K562 (cell line): ENCODE results near the gene ARL4C.

ENCODE experiments used
- CBX3 ChIP-seq, 2 experiments: IDR thresholded peaks; 1 replicate in 1 of 2; 2 replicates in 1 of 2; pipeline ENCODE4 v1.6.1; 2012; ENCODE audit warnings: inconsistent platforms in 2 of 2, low read length in 2 of 2, borderline replicate concordance in 1 of 2, control low read depth in 1 of 2
- NBN ChIP-seq: fragments of 450-650 bp; IDR thresholded peaks from 2 replicates; pipeline ENCODE4 v1.6.1; 2016; ENCODE audit warnings: low read depth, mild to moderate bottlenecking
- POU5F1 ChIP-seq: fragments of 150-350 bp; IDR thresholded peaks from 2 replicates; pipeline ENCODE4 v1.6.1; 2014; ENCODE audit warnings: borderline replicate concordance, low read length, low read depth, mild to moderate bottlenecking; ENCODE audit not compliant: partially characterized antibody
- ZNF133 ChIP-seq: fragments of 250-450 bp; sonication (Bioruptor Pico); IDR thresholded peaks from 2 replicates; pipeline ENCODE4 v1.4.0; 2020; ENCODE audit warnings: mild to moderate bottlenecking
- ZNF253 ChIP-seq: fragments of 250-450 bp; sonication (Bioruptor Pico); conservative IDR thresholded peaks from 2 replicates; pipeline ENCODE4 v1.6.1; 2021; ENCODE audit warnings: mild to moderate bottlenecking
- TF ChIP-seq, protein P1 (sequence below): fragments of 250-450 bp; sonication (Bioruptor Pico); IDR thresholded peaks from 2 replicates; pipeline ENCODE4 v1.5.0; 2020; ENCODE audit warnings: mild to moderate bottlenecking
- TF ChIP-seq, protein P2 (sequence below), 3 experiments: IDR thresholded peaks in 2 of 3; conservative IDR thresholded peaks in 1 of 3; 2 replicates each; pipeline ENCODE4 v1.5.1; 2011 to 2012; ENCODE audit warnings: low read length in 3 of 3, mild to moderate bottlenecking in 3 of 3, control low read depth in 2 of 3, improper control_type of control experiment in 1 of 3, inconsistent platforms in 1 of 3, low read depth in 1 of 3, mixed read lengths in 1 of 3, moderate library complexity in 1 of 3; ENCODE audit not compliant: insufficient read depth in 2 of 3
- TF ChIP-seq, protein P3 (sequence below): sonication (generic); formaldehyde crosslinking; IDR thresholded peaks from 2 replicates; pipeline ENCODE4 v1.8.1; 2023; ENCODE audit warnings: mild to moderate bottlenecking, missing genetic modification reagents

DNA sequence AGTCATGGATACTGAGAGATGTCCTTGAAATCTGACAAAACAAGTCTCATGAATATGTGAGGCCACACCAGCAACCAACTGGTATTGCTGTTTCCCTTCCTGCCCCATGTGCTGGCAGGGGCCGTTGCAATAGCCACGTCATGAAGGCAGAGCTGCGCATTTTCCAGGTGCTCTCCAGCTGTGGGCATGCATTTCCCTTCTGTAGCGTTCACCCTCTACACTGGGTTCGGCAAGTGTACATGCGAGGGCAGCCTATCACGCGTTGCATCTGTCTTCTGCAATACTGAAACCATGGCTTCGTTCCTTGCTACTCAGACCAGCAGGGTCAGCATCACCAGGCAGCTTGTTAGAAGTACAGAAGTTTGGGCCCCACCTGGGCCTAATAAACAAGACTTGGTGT is 17.4 kb downstream of the ARL4C start:
- TF ChIP-seq NBN (no peak), ZNF133 (CRISPR knock-in tag) (no peak), CBX3 (IDR thresholded peaks at IDR 0.05; ENCODE audit: borderline replicate concordance in 1 of 2, low read length in 2 of 2) (no peak), ZNF253 (CRISPR knock-in tag) (no peak), POU5F1 (no peak)
- TF ChIP-seq, protein P1, sequence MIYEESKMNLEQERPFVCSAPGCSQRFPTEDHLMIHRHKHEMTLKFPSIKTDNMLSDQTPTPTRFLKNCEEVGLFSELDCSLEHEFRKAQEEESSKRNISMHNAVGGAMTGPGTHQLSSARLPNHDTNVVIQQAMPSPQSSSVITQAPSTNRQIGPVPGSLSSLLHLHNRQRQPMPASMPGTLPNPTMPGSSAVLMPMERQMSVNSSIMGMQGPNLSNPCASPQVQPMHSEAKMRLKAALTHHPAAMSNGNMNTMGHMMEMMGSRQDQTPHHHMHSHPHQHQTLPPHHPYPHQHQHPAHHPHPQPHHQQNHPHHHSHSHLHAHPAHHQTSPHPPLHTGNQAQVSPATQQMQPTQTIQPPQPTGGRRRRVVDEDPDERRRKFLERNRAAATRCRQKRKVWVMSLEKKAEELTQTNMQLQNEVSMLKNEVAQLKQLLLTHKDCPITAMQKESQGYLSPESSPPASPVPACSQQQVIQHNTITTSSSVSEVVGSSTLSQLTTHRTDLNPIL = no peak
- TF ChIP-seq, protein P2, sequence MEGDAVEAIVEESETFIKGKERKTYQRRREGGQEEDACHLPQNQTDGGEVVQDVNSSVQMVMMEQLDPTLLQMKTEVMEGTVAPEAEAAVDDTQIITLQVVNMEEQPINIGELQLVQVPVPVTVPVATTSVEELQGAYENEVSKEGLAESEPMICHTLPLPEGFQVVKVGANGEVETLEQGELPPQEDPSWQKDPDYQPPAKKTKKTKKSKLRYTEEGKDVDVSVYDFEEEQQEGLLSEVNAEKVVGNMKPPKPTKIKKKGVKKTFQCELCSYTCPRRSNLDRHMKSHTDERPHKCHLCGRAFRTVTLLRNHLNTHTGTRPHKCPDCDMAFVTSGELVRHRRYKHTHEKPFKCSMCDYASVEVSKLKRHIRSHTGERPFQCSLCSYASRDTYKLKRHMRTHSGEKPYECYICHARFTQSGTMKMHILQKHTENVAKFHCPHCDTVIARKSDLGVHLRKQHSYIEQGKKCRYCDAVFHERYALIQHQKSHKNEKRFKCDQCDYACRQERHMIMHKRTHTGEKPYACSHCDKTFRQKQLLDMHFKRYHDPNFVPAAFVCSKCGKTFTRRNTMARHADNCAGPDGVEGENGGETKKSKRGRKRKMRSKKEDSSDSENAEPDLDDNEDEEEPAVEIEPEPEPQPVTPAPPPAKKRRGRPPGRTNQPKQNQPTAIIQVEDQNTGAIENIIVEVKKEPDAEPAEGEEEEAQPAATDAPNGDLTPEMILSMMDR (IDR thresholded peaks at IDR 0.05 in 2 of 3, conservative IDR thresholded peaks at IDR 0.05 in 1 of 3; ENCODE audit: insufficient read depth in 2 of 3, low read depth in 1 of 3, low read length in 3 of 3) = no peak
- TF ChIP-seq, protein P3, sequence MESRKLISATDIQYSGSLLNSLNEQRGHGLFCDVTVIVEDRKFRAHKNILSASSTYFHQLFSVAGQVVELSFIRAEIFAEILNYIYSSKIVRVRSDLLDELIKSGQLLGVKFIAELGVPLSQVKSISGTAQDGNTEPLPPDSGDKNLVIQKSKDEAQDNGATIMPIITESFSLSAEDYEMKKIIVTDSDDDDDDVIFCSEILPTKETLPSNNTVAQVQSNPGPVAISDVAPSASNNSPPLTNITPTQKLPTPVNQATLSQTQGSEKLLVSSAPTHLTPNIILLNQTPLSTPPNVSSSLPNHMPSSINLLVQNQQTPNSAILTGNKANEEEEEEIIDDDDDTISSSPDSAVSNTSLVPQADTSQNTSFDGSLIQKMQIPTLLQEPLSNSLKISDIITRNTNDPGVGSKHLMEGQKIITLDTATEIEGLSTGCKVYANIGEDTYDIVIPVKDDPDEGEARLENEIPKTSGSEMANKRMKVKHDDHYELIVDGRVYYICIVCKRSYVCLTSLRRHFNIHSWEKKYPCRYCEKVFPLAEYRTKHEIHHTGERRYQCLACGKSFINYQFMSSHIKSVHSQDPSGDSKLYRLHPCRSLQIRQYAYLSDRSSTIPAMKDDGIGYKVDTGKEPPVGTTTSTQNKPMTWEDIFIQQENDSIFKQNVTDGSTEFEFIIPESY (CRISPR knock-in tag) = no peak
